A673 (cell line): ENCODE results near the gene EYA4.

Experiments
- CTCF ChIP-seq: fragments of 300-800, 200-600 bp; sonication (generic); conservative IDR thresholded peaks from 2 replicates; pipeline ENCODE4 v1.5.1; 2017; ENCODE audit warnings: low read depth, mild to moderate bottlenecking, antibody characterized with exemption, low read length, moderate library complexity, mixed read lengths
- EZH2 ChIP-seq: fragments of 200-600 bp; sonication (generic); IDR thresholded peaks from 2 replicates; pipeline ENCODE4 v1.6.1; 2017; ENCODE audit warnings: borderline replicate concordance, low read depth, mild to moderate bottlenecking, mixed read lengths, antibody characterized with exemption, low read length; ENCODE audit not compliant: poor library complexity, severe bottlenecking

- TF ChIP-seq CTCF (no peak), EZH2 (no peak)
These were observed 264.5 kb downstream of the EYA4 start for GRCh38 chr6:133505681-133506080.
